Kidney (tissue), 14 donors: Measurements from ENCODE around the gene ABLIM2. TPM values are rescaled to one million over a fixed set of nuclear protein-coding genes. Genes with fewer than 3 reads are reported as not detected.
"Not testable (repeated sequence)": the region's sequence is repeated elsewhere in the genome, so short reads cannot be mapped to it uniquely, and the experiment has no call there.

Experiments
- DNase-seq, 5 donors: peaks; one replicate each; pipeline ENCODE4 v3.0.0-alpha.2; 2013 to 2020
- FAIRE-seq: peaks from 2 replicates; lab custom pipeline; 2012; peaks lifted over from hg19 to GRCh38; lab: Jason Lieb, UNC
- H3K27ac ChIP-seq, 2 donors: one replicate each; pipeline ENCODE4 v1.7.0; 2013; ENCODE audit warnings: low read depth in 2 of 2, low read length in 2 of 2, inconsistent platforms in 1 of 2
- H3K27me3 ChIP-seq: one replicate; pipeline ENCODE4 v1.7.1; 2013; ENCODE audit warnings: low read length, inconsistent platforms; ENCODE audit not compliant: control insufficient read depth, insufficient read depth
- H3K36me3 ChIP-seq, 3 donors: one replicate each; pipeline versions ENCODE4 v1.7.0 to v1.7.1; 2013; ENCODE audit warnings: low read length in 3 of 3, control low read depth in 1 of 3, inconsistent platforms in 1 of 3; ENCODE audit not compliant: insufficient read depth in 3 of 3, control insufficient read depth in 2 of 3
- H3K4me1 ChIP-seq, 3 donors: one replicate each; pipeline versions ENCODE4 v1.7.0 to v1.7.1; 2013; ENCODE audit warnings: low read length in 3 of 3, inconsistent platforms in 1 of 3, low read depth in 1 of 3; ENCODE audit not compliant: control insufficient read depth in 2 of 3, insufficient read depth in 2 of 3
- H3K4me3 ChIP-seq, 3 donors: one replicate each; pipeline versions ENCODE4 v1.7.0 to v1.8.1; 2013; ENCODE audit warnings: low read length in 3 of 3, control low read depth in 1 of 3, inconsistent platforms in 1 of 3
- H3K9ac ChIP-seq, 3 donors: one replicate each; pipeline versions ENCODE4 v1.7.0 to v1.7.1; 2013; ENCODE audit warnings: low read length in 3 of 3, control low read depth in 1 of 3, inconsistent platforms in 1 of 3
- H3K9me3 ChIP-seq, 3 donors: one replicate each; pipeline versions ENCODE4 v1.7.0 to v1.7.1; 2013; ENCODE audit warnings: low read length in 3 of 3, control low read depth in 1 of 3, inconsistent platforms in 1 of 3; ENCODE audit not compliant: control insufficient read depth in 2 of 3, insufficient read depth in 1 of 3
- intact Hi-C: fragments of 100-400 bp; cut with DNase I; formaldehyde crosslinking; loops from one replicate; pipeline ENCODE4 v1.11.1; 2022
- polyA plus RNA-seq: library from polyadenylated mRNA; stranded (reverse); fragments of 350-450 nt; fragmentation: Illumina TruSeq; extraction: RNeasy Lipid Tissue Mini Kit (QIAGEN cat#74804); gene quantifications from one replicate; pipeline ENCODE4 v1.2.3, GENCODE V29; 2014; ENCODE audit warnings: low read depth, low replicate concordance; ENCODE audit not compliant: insufficient read depth
- total RNA-seq: library from RNA; stranded (reverse); fragmentation: NEBNext Ultra II Directional; extraction: Animal tissue kit (Norgen Biotek cat#: 25700); gene quantifications from one replicate; pipeline ENCODE4 v1.2.1, GENCODE V29; 2021
- TF ChIP-seq, protein P1 (sequence below): IDR thresholded peaks from 3 replicates; pipeline ENCODE4 v1.5.1; 2012; ENCODE audit warnings: mild to moderate bottlenecking, moderate library complexity, borderline replicate concordance; ENCODE audit not compliant: insufficient read depth; ENCODE audit errors: extremely low read depth
- donor health status: control.
- donor health status: control.
- donor health status: control.
- donor health status: control.
- donor health status: control.
- donor health status: DM: yes; HTN: yes; CAD: no.
- donor health status: Normal renal cell carcinoma (clear cell type).

The ABLIM2 gene
- total and polyA plus RNA-seq, 2 donors from 2014 or later, result 9.5 to 23.3 TPM

DNA sequence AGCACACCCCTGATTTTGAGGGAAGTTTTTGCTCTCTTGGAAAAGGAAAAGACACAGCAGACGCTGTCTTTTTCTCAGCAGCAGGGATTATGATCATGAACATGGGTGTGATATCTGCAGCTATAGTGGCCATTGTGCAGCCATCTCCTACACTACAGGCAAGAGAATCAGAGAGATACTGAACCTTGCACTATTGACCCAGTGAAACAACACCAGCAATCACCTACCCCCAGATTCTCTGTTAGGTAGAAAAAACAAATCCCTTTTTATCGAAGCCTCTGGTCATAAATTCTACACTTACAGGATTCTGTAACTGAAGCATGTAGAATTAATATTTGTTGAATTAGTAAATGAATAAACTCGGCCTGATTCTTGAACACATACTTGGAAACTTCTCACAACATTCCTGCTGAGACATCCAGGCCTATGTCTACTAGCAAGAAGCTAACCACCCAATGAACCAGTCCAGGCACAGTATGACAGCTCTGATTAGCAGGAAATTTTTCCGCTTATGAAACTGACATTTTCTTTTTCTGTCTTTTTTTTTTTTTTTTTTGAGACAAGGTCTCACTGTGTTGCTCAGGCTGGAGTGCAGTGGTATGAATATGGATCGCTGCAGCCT is 213.9 kb downstream of the ABLIM2 start:
- FAIRE-seq, result no peak
- H3K9me3 ChIP-seq, result no peaks in the 10 kb centered on the region
- H3K27ac ChIP-seq, result no peak overlapping the region
- H3K4me1 ChIP-seq, result peaks cover 0 to 4% (median 0%) of the 10 kb centered on the region in 3 donors
- intact Hi-C loops, result no loop called here
- H3K27me3 ChIP-seq, result no peaks in the 10 kb centered on the region
- DNase-seq, result peak in 1 of 5 donors; percentile 14
- no peak overlapping the region for H3K9ac ChIP-seq
- no peak overlapping the region for H3K4me3 ChIP-seq
- TF ChIP-seq, protein P1, sequence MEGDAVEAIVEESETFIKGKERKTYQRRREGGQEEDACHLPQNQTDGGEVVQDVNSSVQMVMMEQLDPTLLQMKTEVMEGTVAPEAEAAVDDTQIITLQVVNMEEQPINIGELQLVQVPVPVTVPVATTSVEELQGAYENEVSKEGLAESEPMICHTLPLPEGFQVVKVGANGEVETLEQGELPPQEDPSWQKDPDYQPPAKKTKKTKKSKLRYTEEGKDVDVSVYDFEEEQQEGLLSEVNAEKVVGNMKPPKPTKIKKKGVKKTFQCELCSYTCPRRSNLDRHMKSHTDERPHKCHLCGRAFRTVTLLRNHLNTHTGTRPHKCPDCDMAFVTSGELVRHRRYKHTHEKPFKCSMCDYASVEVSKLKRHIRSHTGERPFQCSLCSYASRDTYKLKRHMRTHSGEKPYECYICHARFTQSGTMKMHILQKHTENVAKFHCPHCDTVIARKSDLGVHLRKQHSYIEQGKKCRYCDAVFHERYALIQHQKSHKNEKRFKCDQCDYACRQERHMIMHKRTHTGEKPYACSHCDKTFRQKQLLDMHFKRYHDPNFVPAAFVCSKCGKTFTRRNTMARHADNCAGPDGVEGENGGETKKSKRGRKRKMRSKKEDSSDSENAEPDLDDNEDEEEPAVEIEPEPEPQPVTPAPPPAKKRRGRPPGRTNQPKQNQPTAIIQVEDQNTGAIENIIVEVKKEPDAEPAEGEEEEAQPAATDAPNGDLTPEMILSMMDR, result no peak
- no peaks in the 10 kb centered on the region for H3K36me3 ChIP-seq

DNA sequence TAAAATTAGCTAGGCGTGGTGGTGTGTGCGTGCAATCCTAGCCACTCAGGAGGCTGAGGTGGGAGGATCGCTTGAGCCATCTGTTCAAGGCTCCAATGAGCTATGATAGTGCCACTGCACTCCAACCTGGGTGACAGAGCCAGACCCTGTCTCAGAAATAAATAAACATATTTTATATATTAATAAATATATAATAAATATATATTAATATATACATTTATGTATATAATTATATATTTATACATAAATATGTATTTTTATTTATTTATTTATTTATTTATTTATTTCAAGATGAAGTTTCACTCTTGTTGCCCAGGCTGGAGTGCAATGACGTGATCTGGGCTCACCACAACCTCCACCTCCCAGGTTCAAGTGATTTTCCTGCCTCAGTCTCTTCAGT is 214.9 kb downstream of the ABLIM2 start:
- H3K9ac ChIP-seq, FAIRE-seq, H3K4me1 ChIP-seq, H3K9me3 ChIP-seq, H3K27me3 ChIP-seq, H3K4me3 ChIP-seq, intact Hi-C loops, H3K27ac ChIP-seq, H3K36me3 ChIP-seq: not testable (repeated sequence)
- peak in 1 of 5 donors; percentile 9 for DNase-seq

- Histone ChIP-seq H3K9ac (no peak overlapping the region), H3K9me3 (no peaks in the 10 kb centered on the region), H3K36me3 (no peaks in the 10 kb centered on the region), H3K4me1 (peaks cover 0 to 4% (median 3%) of the 10 kb centered on the region in 3 donors), H3K27ac (no peak overlapping the region), H3K27me3 (no peaks in the 10 kb centered on the region), H3K4me3 (no peak overlapping the region)
- intact Hi-C loops, result no loop called here
- peak in 1 of 5 donors; percentile 25 for DNase-seq
- FAIRE-seq, result no peak
- TF ChIP-seq, protein P1, result no peak
These were observed 215.4 kb downstream of the ABLIM2 start for GRCh38 chr4:7943211-7943610.

DNA sequence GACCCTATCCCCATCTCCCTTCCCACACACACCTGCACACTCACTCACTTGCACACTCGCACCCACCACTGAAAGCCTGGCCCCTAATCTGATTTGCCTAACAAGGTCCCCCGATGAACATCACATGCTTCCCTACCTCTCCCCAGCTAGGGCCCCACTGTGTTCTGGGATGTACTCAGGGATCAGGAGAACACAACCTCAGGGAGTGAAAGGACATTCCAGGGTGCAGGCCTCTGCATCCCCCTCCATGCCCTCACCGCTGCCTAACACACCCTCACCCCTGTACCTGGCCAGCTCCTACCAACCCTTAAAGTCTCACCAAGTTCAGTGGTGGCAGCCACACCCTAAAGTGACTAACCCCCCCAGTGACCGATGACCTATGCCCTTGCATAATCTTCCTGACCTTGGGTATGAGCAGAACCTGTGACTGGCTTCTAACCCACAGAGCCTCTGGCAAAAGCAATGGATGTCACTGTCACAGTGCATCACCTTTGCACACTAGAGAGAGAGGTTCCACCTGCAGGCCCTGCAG is 216.6 kb downstream of the ABLIM2 start:
- Histone ChIP-seq H3K27ac (no peak overlapping the region), H3K36me3 (no peaks in the 10 kb centered on the region), H3K9me3 (no peaks in the 10 kb centered on the region), H3K27me3 (no peaks in the 10 kb centered on the region), H3K4me3 (no peak overlapping the region), H3K4me1 (peaks cover 0 to 8% (median 8%) of the 10 kb centered on the region in 3 donors), H3K9ac (no peak overlapping the region)
- intact Hi-C loops, result no loop called here
- FAIRE-seq (no peak), DNase-seq (peak in 2 of 5 donors; percentile 32 to 53)
- TF ChIP-seq, protein P1, result no peak
